Measurements from ENCODE around the gene GJB4.
"Not testable (repeated sequence)": the region's sequence is repeated elsewhere in the genome, so short reads cannot be mapped to it uniquely, and the experiment has no call there.

The GJB4 gene

DNA sequence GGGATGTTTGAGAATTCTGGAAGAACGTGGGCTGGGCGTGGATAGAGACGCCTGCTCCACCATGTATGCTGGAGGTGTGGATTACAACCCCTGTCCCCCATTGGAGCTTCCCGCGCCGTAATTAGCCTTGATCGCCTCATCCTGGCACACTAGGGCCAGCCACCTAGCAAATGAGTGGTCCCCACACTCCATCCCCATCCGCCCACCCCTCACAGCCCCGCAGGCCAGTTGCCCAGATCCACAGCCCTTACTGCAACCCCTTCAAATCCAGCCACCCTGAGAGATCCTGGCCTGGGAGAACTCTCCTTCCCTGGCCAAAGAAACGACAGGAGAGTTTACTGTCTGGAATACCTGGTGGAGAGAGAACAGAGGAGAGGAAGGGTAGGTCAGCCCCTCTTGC, 32.9 kb downstream of the GJB4 start:
- Mint-ChIP-seq H3K27me3 (peaks cover 29 to 37% of the 10 kb centered on the region in 2 donors), H3K27ac (no peak overlapping the region), H3K36me3 (peaks cover 5 to 11% of the 10 kb centered on the region in 2 donors), H3K4me3 (peak overlapping the region in 1 of 2 donors; percentile 40), H3K9me3 (no peaks in the 10 kb centered on the region), H3K4me1 (peaks cover 8 to 16% of the 10 kb centered on the region in 2 donors)
- ATAC-seq (replicated peaks) (no peak), DNase-seq (no peak)

DNA sequence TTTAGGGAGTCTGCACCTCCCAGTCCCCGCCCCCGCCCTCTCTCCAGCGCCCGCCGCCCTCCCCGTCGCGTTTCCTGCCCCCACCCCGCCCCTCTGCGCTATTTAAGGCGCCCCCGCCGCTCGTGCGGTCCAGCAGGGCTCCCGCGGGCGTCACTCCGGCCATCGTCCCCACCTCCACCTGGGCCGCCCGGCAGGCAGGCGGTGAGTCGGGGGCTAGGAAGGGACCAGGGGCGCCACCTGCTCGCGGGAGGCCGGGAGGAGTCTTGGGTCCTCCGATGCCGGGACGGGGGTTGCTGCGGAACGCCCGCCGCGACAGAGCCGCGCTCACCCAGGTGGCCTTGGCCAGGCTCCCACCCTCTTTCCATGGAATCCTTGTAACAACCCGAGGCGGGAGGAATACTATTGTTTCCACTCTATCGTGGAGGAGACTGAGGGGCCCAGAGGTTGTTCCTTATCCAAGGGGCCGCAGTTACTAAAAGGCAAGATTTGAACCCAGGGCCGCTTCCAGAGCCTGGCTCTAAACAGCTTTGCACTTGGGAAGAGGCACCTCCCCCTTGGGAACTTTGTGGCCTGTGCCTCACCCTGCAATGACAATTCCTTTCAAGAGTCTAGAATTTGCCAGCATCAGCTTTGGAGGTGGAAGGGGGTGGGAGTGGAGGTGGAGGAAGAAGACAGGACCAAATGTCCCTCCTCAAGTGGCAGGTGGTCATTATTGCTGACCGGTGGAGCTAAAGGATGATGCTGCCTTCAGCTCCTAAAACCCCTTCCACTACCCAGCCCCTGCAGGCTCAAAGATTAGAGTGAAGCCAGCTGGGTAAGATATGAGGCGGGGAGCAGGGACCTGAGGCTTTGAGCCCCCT, 33.6 kb downstream of the GJB4 start, which contains the start of gene GJA4:
GJA4 (plus strand) TSS at position 132 of the 860 bp plus-strand sequence. CDS start 1,215 bp downstream, outside the sequence.
- H3K36me3 Mint-ChIP-seq: peaks cover 7 to 11% of the 10 kb centered on the region in 2 donors
- peaks cover 29 to 37% of the 10 kb centered on the region in 2 donors for H3K27me3 Mint-ChIP-seq
- ATAC-seq (replicated peaks): no peak
- H3K27ac Mint-ChIP-seq: no peak within 1 kb of the TSS
- H3K4me3 Mint-ChIP-seq: peak within 1 kb of the TSS in 1 of 2 donors; percentile 40
- no peaks in the 10 kb centered on the region for H3K9me3 Mint-ChIP-seq
- no peak for DNase-seq
- peaks cover 8 to 16% of the 10 kb centered on the region in 2 donors for H3K4me1 Mint-ChIP-seq

DNA sequence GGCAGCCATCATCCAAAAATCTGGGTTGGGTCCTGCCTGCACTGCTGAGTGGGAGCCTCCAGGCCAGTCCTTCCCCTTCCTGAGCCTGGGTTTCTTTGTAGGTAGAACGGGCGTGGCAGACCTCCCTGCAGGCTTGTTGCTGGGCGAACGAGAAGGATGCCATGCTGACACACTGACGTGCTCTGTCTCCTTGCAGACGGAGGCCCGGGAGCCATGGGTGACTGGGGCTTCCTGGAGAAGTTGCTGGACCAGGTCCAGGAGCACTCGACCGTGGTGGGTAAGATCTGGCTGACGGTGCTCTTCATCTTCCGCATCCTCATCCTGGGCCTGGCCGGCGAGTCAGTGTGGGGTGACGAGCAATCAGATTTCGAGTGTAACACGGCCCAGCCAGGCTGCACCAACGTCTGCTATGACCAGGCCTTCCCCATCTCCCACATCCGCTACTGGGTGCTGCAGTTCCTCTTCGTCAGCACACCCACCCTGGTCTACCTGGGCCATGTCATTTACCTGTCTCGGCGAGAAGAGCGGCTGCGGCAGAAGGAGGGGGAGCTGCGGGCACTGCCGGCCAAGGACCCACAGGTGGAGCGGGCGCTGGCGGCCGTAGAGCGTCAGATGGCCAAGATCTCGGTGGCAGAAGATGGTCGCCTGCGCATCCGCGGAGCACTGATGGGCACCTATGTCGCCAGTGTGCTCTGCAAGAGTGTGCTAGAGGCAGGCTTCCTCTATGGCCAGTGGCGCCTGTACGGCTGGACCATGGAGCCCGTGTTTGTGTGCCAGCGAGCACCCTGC, 34.7 kb downstream of the GJB4 start:
- no peak for ATAC-seq (replicated peaks)

DNA sequence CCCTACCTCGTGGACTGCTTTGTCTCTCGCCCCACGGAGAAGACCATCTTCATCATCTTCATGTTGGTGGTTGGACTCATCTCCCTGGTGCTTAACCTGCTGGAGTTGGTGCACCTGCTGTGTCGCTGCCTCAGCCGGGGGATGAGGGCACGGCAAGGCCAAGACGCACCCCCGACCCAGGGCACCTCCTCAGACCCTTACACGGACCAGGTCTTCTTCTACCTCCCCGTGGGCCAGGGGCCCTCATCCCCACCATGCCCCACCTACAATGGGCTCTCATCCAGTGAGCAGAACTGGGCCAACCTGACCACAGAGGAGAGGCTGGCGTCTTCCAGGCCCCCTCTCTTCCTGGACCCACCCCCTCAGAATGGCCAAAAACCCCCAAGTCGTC, 35.2 kb downstream of the GJB4 start:
- ATAC-seq (replicated peaks) (no peak), DNase-seq (no peak)
- Mint-ChIP-seq H3K27me3 (peaks cover 25 to 37% of the 10 kb centered on the region in 2 donors), H3K4me1 (peaks cover 8 to 12% of the 10 kb centered on the region in 2 donors), H3K36me3 (peaks cover 7 to 11% of the 10 kb centered on the region in 2 donors), H3K9me3 (no peaks in the 10 kb centered on the region), H3K4me3 (no peak overlapping the region), H3K27ac (no peak overlapping the region)

More for the DNA sequence above, 34.7 kb downstream of the GJB4 start:
- no peak for DNase-seq
- H3K4me1 Mint-ChIP-seq: peaks cover 8 to 16% of the 10 kb centered on the region in 2 donors
- peaks cover 7 to 11% of the 10 kb centered on the region in 2 donors for H3K36me3 Mint-ChIP-seq
- H3K27ac Mint-ChIP-seq: no peak overlapping the region
- H3K4me3 Mint-ChIP-seq: no peak overlapping the region
- H3K9me3 Mint-ChIP-seq: no peaks in the 10 kb centered on the region
- H3K27me3 Mint-ChIP-seq: peaks cover 28 to 37% of the 10 kb centered on the region in 2 donors

DNA sequence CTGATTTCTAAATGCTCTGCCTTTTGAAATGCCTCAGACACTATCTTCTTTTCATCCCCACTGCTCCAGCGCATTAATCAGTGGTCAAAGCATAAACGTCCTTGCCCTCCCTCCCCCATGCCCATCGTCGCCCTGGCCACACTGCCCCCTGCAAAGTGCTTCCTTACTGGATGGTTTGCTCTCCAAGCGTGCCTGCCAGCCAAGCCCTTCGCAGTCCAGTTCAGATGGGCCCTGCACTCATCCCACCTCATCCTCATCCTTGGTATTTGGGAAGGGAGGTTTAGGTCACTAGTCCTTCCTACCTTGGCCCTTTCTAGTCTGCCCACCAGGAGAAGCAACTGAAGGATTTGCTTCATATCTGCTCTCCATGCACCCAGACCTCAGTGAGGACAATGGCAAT, 36.4 kb downstream of the GJB4 start:
- peaks cover 7 to 11% of the 10 kb centered on the region in 2 donors for H3K36me3 Mint-ChIP-seq
- ATAC-seq (replicated peaks) (no peak), DNase-seq (no peak)
- H3K27ac Mint-ChIP-seq: no peak overlapping the region
- H3K9me3 Mint-ChIP-seq: no peaks in the 10 kb centered on the region
- H3K27me3 Mint-ChIP-seq: peaks cover 19 to 26% of the 10 kb centered on the region in 2 donors
- peaks cover 9 to 11% of the 10 kb centered on the region in 2 donors for H3K4me1 Mint-ChIP-seq
- no peak overlapping the region for H3K4me3 Mint-ChIP-seq

DNA sequence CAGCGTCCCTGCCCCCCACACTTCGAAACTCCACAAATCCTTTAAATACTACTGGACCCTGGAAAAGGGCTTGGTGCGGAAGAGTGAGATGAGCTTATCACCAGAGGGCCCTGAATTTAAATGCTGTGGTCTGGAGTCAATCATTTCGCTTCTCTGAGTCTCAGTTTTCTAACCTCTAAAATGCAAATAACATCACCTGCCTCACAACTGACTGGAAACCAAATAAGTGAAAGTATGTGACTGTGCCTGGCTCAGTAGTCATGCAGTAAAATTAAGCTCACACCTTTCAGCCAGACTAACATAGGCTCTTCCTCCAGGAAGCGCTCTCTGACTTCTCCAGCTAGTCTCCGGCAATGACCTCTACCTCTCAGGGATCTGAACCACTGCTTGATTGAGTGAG, 37.5 kb downstream of the GJB4 start:
- H3K27ac Mint-ChIP-seq: no peak overlapping the region
- peaks cover 12 to 15% of the 10 kb centered on the region in 2 donors for H3K27me3 Mint-ChIP-seq
- peaks cover 6 to 8% of the 10 kb centered on the region in 2 donors for H3K4me1 Mint-ChIP-seq
- no peak overlapping the region for H3K4me3 Mint-ChIP-seq
- ATAC-seq (replicated peaks): peak in 1 of 2 donors; percentile 31
- H3K9me3 Mint-ChIP-seq: no peaks in the 10 kb centered on the region
- DNase-seq: no peak
- H3K36me3 Mint-ChIP-seq: peaks cover 7 to 11% of the 10 kb centered on the region in 2 donors

DNA sequence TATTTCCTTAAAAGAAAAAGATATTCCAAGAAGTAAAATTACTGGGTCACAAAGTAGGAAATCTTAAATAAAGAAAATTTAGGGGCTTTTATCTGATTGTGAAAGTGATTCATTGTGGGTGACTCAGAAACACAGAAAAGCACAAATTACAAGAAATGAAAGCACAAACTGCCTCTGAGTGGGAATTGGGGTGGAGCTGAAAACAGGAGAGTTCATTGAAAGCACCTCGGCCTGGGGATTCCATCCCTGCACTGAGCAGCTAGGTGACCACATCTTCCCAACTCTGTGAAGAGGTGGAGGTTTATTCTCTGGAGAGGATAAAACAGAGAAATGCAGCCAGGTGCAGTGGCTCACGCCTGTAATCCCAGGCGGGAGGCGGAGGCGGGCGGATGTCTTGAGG, 40.7 kb downstream of the GJB4 start:
- Mint-ChIP-seq H3K27me3 (no peaks in the 10 kb centered on the region), H3K4me3 (no peak overlapping the region), H3K4me1 (peaks cover 0 to 3% of the 10 kb centered on the region in 2 donors), H3K36me3 (peaks cover 11 to 13% of the 10 kb centered on the region in 2 donors), H3K27ac (no peak overlapping the region), H3K9me3 (peaks cover 4% of the 10 kb centered on the region in 2 donors)
- DNase-seq (no peak), ATAC-seq (replicated peaks) (no peak)

DNA sequence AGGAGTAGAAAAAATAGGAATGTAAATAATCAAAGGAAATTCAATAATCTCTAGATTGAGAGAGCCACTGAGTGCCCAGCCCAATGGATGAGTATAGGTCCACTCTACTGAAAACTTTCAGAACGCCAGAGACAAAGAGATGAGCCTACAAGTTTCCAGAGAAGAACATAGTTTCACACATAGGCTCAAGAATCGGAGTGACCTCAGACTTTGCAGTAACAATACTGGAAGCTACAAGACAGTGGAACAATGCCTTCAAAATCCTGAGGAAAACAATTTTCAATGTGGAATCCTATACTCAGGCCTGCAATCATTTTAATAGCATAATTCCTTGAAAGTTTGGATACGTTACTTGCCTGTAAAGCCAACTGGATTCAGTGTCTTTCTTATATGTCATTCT, 44.2 kb downstream of the GJB4 start:
- Mint-ChIP-seq H3K36me3 (peaks cover 12 to 17% of the 10 kb centered on the region in 2 donors), H3K4me3 (no peak overlapping the region), H3K27me3 (no peaks in the 10 kb centered on the region), H3K27ac (no peak overlapping the region), H3K4me1 (peaks cover 0 to 3% of the 10 kb centered on the region in 2 donors), H3K9me3 (peaks cover 4% of the 10 kb centered on the region in 2 donors)
- no peak for DNase-seq
- ATAC-seq (replicated peaks): no peak

DNA sequence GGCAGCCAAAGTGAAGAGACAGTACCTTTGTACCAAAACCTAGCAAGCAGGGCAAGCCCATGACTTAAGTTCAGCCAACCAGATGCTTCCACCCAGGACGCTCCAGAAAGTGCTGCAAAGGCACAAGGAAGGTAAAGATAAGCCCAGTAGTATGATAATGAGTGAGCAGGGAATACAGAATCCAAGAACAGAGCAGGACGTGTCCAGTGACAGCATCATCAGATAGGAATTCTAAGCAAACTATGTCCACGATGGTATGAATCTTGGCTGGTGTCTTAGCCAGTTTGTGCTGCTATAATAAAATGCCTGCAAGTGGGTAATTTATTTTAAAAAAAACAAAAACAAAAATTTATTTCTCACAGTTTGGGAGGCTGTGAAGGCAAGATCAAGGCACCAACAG, 46.9 kb downstream of the GJB4 start:
- Mint-ChIP-seq H3K36me3 (peaks cover 23 to 26% of the 10 kb centered on the region in 2 donors), H3K4me3 (no peak overlapping the region), H3K9me3 (peaks cover 9 to 12% of the 10 kb centered on the region in 2 donors), H3K4me1 (peaks cover 0 to 4% of the 10 kb centered on the region in 2 donors), H3K27me3 (no peaks in the 10 kb centered on the region), H3K27ac (no peak overlapping the region)
- no peak for DNase-seq
- no peak for ATAC-seq (replicated peaks)

DNA sequence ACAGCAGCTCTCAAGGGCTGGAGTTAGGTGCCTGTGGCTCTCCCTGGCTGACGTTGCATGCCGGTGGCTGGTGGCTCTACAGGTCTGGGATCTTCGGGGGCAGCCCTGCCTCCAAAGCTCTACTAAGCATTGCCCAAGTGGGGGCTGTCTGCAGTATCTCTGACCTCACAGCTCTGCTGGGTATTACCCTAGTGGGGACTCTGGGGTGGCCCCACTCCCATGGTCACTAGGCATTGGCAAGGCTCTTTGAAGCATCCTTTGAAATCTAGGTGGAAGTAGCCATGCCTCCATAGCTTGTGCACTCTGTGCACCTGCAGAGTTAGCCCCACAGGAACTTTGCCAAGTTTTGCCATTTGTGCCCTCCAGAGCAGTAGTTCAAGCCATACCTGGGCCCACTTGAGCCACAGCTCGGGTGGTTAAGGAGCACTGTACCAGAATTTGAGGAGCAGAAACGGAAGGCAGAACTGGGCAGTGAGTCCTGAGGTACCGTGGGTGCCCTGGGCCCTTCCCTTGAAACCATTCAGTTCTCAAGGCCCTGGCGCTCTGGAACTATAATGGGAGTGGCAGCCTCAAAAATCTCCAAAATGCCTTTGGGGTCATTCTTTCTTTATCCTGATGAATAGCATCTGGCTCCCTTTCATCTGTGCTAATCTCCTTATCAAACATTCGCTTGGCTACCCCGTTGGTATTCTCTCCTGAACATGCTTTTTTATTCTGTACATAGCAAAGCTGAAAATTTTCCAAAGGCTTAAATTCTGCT, 48.7 kb downstream of the GJB4 start:
- peaks cover 9 to 12% of the 10 kb centered on the region in 2 donors for H3K9me3 Mint-ChIP-seq
- H3K4me1 Mint-ChIP-seq: peaks cover 0 to 4% of the 10 kb centered on the region in 2 donors
- DNase-seq (no peak), ATAC-seq (replicated peaks) (no peak)
- H3K27me3 Mint-ChIP-seq: no peaks in the 10 kb centered on the region
- H3K27ac Mint-ChIP-seq: no peak overlapping the region
- H3K4me3 Mint-ChIP-seq: no peak overlapping the region
- peaks cover 21 to 26% of the 10 kb centered on the region in 2 donors for H3K36me3 Mint-ChIP-seq

DNA sequence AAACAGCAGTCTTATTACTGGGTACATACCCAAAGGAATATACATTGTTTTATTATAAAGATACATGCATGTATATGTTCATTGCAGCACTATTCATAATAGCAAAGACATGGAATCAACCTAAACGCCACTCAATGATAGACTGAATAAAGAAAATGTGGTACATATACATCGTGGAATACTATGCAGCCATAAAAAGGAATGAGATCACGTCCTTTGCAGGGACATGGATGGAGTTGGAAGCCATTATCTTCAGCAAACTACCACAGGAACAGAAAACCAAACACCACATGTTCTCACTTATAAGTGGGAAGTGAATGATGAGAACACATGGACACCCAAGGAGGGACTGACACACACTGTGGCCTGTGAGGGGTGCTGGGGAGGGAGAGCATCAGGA, 51.2 kb downstream of the GJB4 start:
- H3K9me3 Mint-ChIP-seq; H3K4me1 Mint-ChIP-seq; H3K27ac Mint-ChIP-seq; H3K27me3 Mint-ChIP-seq; H3K4me3 Mint-ChIP-seq; ATAC-seq (replicated peaks); DNase-seq: not testable (repeated sequence)
- H3K36me3 Mint-ChIP-seq: peaks cover 11 to 16% of the 10 kb centered on the region in 2 donors

Data from stimulated activated naive B cell treated with anti-CD40 and anti-IgM and Interleukin-4, amounts not matched to agents 10 μg/mL and 1 μg/mL and 100 μg/mL, for 72 hours (primary cell).